Endometrium (tissue), 2 donors: ENCODE results near the gene FAM210A.
"Not testable (repeated sequence)": the region's sequence is repeated elsewhere in the genome, so short reads cannot be mapped to it uniquely, and the experiment has no call there.

Experiments used
- FAIRE-seq: peaks from 2 replicates; lab custom pipeline; 2012; peaks lifted over from hg19 to GRCh38; lab: Jason Lieb, UNC
- donor health status: control.
- donor health status: control.

FAM210A gene, protein sequence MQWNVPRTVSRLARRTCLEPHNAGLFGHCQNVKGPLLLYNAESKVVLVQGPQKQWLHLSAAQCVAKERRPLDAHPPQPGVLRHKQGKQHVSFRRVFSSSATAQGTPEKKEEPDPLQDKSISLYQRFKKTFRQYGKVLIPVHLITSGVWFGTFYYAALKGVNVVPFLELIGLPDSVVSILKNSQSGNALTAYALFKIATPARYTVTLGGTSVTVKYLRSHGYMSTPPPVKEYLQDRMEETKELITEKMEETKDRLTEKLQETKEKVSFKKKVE

GRCh38 chr18:13726232-13726971 is at the start of gene FAM210A, which contains the start of gene RNMT:
Gene FAM210A, minus strand, starts transcription at chr18:13726558. Its CDS starts 44,481 bp downstream, at chr18:13682077.
Gene RNMT, plus strand, starts transcription at chr18:13726673. Its CDS starts 4,845 bp downstream, at chr18:13731518.
- FAIRE-seq, result peak; percentile 93

DNA sequence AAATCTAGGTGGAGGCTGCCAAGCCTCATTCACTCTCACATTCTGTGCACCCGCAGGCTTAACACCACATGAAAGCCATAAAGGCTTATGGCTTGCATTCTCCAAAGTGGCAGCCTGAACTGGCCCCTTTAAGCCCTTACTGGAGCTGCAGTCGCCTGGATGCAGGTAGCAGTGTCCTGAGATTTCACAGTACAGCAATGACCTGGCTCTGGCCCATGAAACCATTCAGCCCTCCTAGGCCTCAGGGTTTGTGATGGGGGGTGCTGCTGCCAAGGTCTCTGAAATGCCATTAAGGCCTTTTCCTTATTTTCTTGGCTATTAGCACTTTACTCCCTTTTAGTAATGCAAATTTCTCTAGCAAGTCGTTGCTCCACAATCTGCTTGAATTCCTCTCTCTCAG is 48.7 kb upstream of the FAM210A start:
- no peak for FAIRE-seq

GRCh38 chr18:13762690-13763439 is 36.5 kb upstream of the FAM210A start:
- FAIRE-seq, result no peak

DNA sequence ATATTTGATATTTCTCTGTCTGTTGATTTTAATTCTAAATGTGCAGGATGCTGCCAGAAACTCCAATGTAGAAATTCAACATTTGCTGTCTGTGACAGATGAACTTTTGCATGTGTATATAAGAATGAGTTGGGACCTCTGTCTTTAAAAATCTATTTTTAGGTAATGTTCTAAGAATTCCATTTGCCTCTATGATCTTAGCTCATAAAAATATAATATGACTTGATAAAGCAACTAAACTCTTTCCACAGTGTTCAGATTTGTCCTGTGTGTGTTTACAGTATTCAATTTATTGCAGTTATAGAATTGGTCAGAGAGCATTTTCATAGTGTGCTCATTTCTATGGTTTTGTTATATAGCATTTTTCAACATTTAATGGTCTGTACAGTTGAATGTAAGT is 33.7 kb upstream of the FAM210A start:
- no peak for FAIRE-seq

DNA sequence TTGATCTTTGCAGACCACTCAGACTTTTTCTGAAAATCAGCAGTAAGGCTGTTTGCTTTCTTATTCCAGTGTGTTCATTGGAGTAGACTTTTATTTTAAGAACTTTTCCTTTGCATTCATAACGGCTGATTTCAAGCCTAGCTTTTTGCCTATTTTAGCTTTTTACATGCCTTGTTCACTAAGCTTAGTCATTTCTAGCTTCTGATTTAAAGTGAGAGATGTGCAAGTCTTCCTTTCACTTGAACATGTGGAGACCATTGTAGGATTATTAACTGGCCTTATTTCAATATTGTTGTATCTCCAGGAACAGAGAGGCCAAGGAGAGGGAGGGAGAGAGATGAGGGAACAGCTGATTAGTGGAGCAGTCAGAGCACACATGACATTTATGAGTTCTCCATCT is 32.3 kb upstream of the FAM210A start:
- FAIRE-seq, result no peak

- no peak for FAIRE-seq
Measured at GRCh38 chr18:13756671-13757070, 30.3 kb upstream of the FAM210A start.

DNA sequence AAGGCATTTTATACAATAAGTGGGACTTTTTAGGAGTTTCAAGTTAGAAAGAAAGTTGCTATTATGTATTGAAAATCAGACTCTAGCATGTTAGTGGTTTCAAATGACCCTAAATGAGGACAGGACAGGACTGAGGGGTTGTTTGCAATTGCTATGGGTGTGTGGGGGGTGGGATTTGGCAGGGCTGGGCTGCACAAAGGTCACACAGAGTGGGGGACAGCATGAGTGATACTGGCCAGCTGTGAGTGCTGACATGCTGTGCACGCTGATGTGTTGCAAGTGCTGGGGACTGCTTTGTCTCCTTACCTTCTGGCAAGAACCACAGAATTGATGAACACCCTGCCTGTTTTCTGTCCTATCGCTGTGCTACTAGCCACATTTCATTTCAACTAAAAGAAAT is 29.9 kb upstream of the FAM210A start:
- no peak for FAIRE-seq

- FAIRE-seq, result not testable (repeated sequence)
Measured at GRCh38 chr18:13751599-13751998, 25.2 kb upstream of the FAM210A start.

DNA sequence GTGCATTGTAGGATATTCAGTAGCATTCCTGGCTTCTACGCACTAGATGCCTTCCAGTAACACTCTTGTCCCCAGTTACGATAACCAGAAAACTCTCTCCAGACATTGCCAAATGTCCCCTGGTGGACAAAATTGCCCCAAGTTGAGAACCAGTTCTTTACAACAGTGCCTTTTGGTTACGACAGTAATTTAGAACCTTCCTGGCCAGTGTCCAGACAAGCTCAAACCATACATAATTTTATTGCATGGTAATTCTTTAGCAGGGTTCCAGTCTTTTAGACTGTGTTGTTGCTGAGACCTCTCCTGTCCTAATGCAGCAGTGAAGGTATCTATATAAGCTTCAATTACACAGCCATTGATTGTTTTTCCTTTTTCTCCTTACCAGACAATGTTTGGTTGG is 20.3 kb upstream of the FAM210A start:
- no peak for FAIRE-seq

- no peak for FAIRE-seq
Measured at GRCh38 chr18:13745696-13746095, 19.3 kb upstream of the FAM210A start.

GRCh38 chr18:13735681-13736080 is 9.3 kb upstream of the FAM210A start:
- FAIRE-seq, result no peak

- no peak for FAIRE-seq
Measured at GRCh38 chr18:13730481-13730880, 4.1 kb upstream of the FAM210A start.

GRCh38 chr18:13726972-13727331 is 594 bp upstream of the FAM210A start:
- no peak for FAIRE-seq

- no peak for FAIRE-seq
Measured at GRCh38 chr18:13725566-13726231, 659 bp downstream of the FAM210A start.

DNA sequence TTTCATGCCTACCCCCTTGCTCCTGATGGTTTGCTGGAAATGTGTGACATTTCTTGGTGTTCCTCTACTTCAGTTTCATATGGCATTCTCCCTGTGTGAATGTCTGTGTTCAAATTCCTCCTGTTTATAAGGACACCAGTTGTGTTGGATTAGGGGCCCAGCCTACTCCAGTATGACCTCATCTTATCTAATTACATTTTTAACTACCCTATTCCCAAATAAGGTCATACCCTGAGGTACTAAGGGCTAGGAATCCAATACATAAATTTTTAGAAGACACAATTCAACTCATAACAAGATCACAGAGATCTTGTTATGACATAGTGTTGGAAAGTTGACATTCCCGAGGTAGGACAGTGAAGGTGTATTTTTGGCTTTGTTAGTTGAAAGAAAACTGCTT is 5.5 kb downstream of the FAM210A start:
- FAIRE-seq, result no peak

GRCh38 chr18:13720123-13720522 is 6.2 kb downstream of the FAM210A start:
- FAIRE-seq, result no peak

DNA sequence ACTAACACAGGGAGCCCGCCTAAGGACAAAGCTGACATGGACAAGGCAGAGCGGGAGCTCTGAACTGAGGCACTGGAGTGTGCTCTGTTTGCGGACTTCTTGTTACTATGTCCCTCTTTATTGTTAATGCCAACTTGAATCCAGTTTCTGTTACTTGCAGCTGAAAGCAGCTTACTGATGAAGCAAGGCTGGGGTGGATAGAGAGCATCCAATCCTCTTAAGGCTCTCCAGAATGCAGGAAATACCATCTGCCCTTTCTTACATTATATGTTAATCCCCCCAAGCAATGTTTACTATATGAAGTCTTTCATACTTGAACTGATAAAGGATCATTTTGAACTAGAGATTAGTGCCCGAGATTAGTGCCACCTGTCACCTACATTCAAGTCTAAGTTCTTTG is 9.4 kb downstream of the FAM210A start:
- FAIRE-seq, result no peak

DNA sequence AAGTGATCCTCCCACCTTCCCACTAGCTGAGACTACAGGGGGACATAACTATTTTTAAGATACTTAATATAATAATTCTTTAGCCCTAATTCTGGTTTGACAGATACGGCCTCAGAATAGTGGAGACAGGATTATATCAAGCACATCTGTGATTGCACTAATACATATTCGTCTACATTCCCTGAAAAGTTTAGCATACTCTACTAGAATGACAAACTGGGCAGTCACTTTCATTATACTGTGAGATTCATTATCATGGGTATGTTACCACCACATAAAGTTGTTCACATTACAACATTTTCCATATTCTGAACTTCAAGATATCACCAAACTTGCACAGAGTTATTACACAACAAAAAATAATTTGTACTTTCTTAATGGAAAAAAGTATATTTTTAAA is 11.0 kb downstream of the FAM210A start:
- no peak for FAIRE-seq

GRCh38 chr18:13713455-13714055 is 12.8 kb downstream of the FAM210A start:
- no peak for FAIRE-seq

- no peak for FAIRE-seq
Measured at GRCh38 chr18:13712400-13713131, 13.8 kb downstream of the FAM210A start.

- FAIRE-seq, result no peak
Measured at GRCh38 chr18:13710414-13710831, 15.9 kb downstream of the FAM210A start.
